ENCODE results near the gene POMGNT1.
A peak's percentile ranks its signal among the peaks of the same experiment; 100 is the strongest.

DNA sequence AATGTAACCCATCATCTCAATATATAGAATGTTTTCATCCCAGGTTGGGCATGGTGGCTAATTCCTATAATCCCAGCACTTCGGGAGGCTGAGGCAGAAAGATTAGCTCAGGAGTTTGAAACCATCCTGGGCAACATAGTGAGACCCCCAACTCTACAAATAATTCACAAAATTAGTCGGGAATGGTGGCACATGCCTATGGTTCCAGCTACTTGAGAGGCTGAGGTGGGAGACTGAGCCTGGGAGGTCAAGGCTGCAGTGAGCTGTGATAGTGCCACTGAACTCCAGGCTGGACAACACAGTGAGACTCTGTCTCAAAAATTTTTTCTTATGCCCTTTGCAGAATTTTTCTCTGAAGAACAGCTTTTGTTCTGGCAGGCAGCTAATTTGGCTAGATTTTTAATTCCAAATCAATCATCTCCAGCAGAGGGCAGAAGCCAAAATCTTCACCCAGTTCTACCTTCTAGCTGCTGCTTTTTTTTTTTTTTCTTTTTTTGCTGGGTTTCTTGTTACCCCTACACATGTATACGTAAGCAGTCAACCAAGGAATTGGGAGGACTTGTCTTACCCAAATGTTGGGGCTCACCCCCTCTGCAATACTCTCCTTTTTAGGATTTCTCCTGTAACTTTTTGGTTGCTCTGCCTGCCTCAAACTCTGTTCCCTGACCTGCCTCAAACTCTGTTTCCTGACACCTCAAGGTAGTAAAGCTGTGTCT lies 46.6 kb upstream of the POMGNT1 start:
- TF ChIP-seq, protein P1, sequence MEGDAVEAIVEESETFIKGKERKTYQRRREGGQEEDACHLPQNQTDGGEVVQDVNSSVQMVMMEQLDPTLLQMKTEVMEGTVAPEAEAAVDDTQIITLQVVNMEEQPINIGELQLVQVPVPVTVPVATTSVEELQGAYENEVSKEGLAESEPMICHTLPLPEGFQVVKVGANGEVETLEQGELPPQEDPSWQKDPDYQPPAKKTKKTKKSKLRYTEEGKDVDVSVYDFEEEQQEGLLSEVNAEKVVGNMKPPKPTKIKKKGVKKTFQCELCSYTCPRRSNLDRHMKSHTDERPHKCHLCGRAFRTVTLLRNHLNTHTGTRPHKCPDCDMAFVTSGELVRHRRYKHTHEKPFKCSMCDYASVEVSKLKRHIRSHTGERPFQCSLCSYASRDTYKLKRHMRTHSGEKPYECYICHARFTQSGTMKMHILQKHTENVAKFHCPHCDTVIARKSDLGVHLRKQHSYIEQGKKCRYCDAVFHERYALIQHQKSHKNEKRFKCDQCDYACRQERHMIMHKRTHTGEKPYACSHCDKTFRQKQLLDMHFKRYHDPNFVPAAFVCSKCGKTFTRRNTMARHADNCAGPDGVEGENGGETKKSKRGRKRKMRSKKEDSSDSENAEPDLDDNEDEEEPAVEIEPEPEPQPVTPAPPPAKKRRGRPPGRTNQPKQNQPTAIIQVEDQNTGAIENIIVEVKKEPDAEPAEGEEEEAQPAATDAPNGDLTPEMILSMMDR (conservative IDR thresholded peaks at IDR 0.05) = peak; percentile 79
- no peak for TF ChIP-seq ZFX (IDR thresholded peaks at IDR 0.05)
